Measurements from ENCODE around the gene CYP2D6. TPM values are rescaled to one million over a fixed set of nuclear protein-coding genes. Genes with fewer than 3 reads are reported as not detected.
"Not testable (repeated sequence)": the region's sequence is repeated elsewhere in the genome, so short reads cannot be mapped to it uniquely, and the experiment has no call there.

The CYP2D6 gene
- total RNA-seq: 0.76 TPM in 1 of 2 replicates, not detected in the other

- DNase-seq (ENCODE audit: extremely low read depth, low read depth, low spot score): not testable (repeated sequence)
These were observed at the start of gene CYP2D6 for GRCh38 chr22:42130639-42131431. Gene CYP2D6, minus strand, starts transcription at chr22:42130810. Its CDS starts 19 bp downstream, at chr22:42130791.

- DNase-seq (ENCODE audit: extremely low read depth, low read depth, low spot score): no peak
These were observed 49.0 kb upstream of the CYP2D6 start for GRCh38 chr22:42179616-42180015.

GRCh38 chr22:42178910-42179519 lies 48.4 kb upstream of the CYP2D6 start:
- no peak for DNase-seq (ENCODE audit: extremely low read depth, low read depth, low spot score)

- DNase-seq (ENCODE audit: extremely low read depth, low read depth, low spot score): no peak
These were observed 47.3 kb upstream of the CYP2D6 start for GRCh38 chr22:42177891-42178336.

- no peak for DNase-seq (ENCODE audit: extremely low read depth, low read depth, low spot score)
These were observed 45.8 kb upstream of the CYP2D6 start for GRCh38 chr22:42176255-42176915.

- no peak for DNase-seq (ENCODE audit: extremely low read depth, low read depth, low spot score)
These were observed 43.5 kb upstream of the CYP2D6 start for GRCh38 chr22:42174062-42174461.

- no peak for DNase-seq (ENCODE audit: extremely low read depth, low read depth, low spot score)
These were observed 42.7 kb upstream of the CYP2D6 start for GRCh38 chr22:42173183-42173926.

GRCh38 chr22:42172773-42173172 lies 42.2 kb upstream of the CYP2D6 start:
- DNase-seq (ENCODE audit: extremely low read depth, low read depth, low spot score): no peak

GRCh38 chr22:42171946-42172719 lies 41.5 kb upstream of the CYP2D6 start:
- no peak for DNase-seq (ENCODE audit: extremely low read depth, low read depth, low spot score)

- DNase-seq (ENCODE audit: extremely low read depth, low read depth, low spot score): no peak
These were observed 40.8 kb upstream of the CYP2D6 start for GRCh38 chr22:42171417-42171816.

GRCh38 chr22:42170946-42171345 lies 40.3 kb upstream of the CYP2D6 start:
- no peak for DNase-seq (ENCODE audit: extremely low read depth, low read depth, low spot score)

GRCh38 chr22:42169055-42169469 lies 38.5 kb upstream of the CYP2D6 start:
- DNase-seq (ENCODE audit: extremely low read depth, low read depth, low spot score): peak; percentile 18

GRCh38 chr22:42168476-42168875 lies 37.9 kb upstream of the CYP2D6 start:
- no peak for DNase-seq (ENCODE audit: extremely low read depth, low read depth, low spot score)

- DNase-seq (ENCODE audit: extremely low read depth, low read depth, low spot score): no peak
These were observed 36.5 kb upstream of the CYP2D6 start for GRCh38 chr22:42167066-42167465.

GRCh38 chr22:42164901-42165300 lies 34.3 kb upstream of the CYP2D6 start:
- no peak for DNase-seq (ENCODE audit: extremely low read depth, low read depth, low spot score)

GRCh38 chr22:42163515-42163914 lies 32.9 kb upstream of the CYP2D6 start:
- DNase-seq (ENCODE audit: extremely low read depth, low read depth, low spot score): no peak

- DNase-seq (ENCODE audit: extremely low read depth, low read depth, low spot score): no peak
These were observed 32.3 kb upstream of the CYP2D6 start for GRCh38 chr22:42162728-42163489.

GRCh38 chr22:42160830-42161696 lies 30.5 kb upstream of the CYP2D6 start:
- no peak for DNase-seq (ENCODE audit: extremely low read depth, low read depth, low spot score)
